GM19455 (cell line): ENCODE results near the gene OR6B1.

Experiments used
- ATAC-seq: cut with Tn5 transposase; IDR thresholded peaks from one replicate; pipeline ENCODE4 v1.9.1; 2021; ENCODE audit not compliant: unreplicated experiment

The OR6B1 gene

DNA sequence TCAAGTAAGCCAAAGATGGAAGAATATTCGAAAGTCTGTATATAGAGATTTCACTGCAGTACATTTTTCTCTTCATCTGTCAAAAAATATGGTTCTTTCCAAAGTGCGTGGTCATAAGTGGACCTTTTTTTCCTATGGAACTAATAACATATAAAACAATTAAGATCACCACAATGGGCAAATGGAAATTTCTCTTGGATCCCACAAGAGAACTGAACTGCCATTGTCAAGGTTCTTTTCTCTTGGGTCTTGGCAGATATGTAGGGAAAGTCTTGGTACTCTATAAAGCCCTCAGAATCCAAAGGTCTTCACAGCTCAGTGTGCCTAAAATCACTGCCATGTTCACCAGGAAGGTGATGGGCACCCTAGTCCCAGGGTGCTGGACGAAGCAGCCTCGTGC lies at the start of gene OR6B1:
TSS of gene OR6B1 (plus strand) at position 301 of the 400 bp plus-strand sequence. CDS start 3,677 bp downstream, outside the sequence.
- no peak for ATAC-seq

- ATAC-seq, result no peak
These were observed 46.7 kb upstream of the OR6B1 start for GRCh38 chr7:143953421-143953820.

- no peak for ATAC-seq
These were observed 46.0 kb upstream of the OR6B1 start for GRCh38 chr7:143954135-143954534.

- ATAC-seq, result no peak
These were observed 45.6 kb upstream of the OR6B1 start, which contains the start of gene OR2F1 for GRCh38 chr7:143954544-143954943. OR2F1 (plus strand) TSS chr7:143954844; CDS start chr7:143959971, 5,127 bp downstream.

GRCh38 chr7:143958781-143959180 lies 41.3 kb upstream of the OR6B1 start:
- no peak for ATAC-seq

GRCh38 chr7:143960813-143961610 lies 39.1 kb upstream of the OR6B1 start:
- no peak for ATAC-seq

DNA sequence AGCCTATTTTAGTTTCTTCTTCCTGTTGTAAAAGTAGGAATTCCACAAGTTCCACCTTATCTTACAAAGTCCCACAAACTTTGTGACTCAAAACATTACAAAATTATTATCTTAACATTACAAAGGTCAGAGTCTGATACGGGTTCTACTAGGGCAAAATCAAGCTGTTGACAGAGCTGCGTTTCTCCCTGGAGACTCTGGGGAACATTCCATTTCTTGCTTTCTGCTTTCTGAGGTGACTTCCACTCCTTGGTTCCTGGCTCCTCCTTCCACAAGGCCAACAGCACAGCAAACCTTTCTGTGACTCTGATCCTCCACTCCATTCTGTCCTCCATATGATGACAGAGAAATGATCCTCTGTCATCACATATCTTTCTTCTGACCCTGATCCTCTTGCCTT lies 34.8 kb upstream of the OR6B1 start:
- no peak for ATAC-seq

- no peak for ATAC-seq
These were observed 32.7 kb upstream of the OR6B1 start for GRCh38 chr7:143967398-143967797.

DNA sequence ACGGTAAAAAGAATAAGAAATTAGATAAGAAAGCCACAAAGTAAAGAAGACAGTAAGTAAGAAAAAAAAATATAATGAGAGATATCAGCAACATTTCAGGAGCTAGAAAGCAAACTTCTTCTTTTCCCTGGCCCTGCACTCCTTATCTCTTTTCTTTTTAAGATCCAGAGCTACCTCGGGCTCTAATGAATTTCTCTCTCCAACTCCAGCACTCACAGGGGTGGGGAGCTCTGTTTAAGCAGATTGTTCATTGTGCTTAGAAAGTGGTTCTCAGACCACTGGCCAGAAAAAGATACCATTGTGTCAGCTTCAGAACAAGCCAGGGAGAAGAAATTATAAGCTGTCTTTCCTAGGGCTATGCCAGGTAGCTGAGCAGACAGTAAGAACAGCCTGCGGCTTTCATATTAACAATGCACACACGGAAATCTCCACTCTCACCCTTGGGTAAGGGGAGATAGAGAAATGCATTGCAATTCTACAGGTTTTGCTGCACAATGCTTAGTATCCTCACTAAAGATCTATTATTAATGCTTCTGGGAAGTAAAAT lies 26.2 kb upstream of the OR6B1 start:
- ATAC-seq, result no peak

DNA sequence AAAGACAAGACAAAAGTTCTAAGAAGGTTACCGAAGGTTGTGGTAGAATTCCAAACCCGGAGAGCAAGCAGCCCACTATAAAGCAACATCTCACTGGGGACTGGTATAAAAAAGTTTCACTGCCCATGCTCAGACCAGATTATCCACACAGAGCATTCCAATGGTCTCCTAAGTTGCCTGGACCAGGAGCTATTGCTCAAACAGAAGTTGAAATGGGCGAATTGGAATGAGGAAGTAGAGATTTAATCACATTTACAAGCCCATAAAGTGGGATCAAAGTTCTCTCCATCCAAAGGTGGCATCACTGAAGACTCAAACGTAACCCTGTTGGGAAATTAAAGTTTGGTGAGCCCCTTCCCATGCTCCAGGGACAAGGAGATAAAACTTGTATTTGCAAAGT lies 25.7 kb upstream of the OR6B1 start:
- no peak for ATAC-seq

DNA sequence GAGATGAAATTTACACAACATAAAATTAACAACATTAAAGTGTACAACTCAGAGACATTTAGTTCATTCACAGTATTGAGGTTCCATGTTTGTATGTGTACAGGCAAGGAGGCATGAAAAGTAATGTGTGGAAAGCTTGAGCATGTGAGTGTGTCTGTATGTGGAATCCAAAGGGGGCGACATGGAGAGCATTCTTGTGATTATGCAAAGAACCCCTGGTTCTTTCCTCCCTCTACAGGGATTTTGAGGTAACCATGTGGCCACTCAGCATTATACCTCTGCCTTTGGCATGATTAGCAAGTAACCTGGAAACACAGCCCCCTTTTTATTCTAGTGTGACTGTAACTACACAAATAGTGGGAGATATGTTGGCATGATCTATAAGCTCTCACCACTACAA lies 24.5 kb upstream of the OR6B1 start:
- no peak for ATAC-seq

GRCh38 chr7:143978585-143978984 lies 21.5 kb upstream of the OR6B1 start:
- no peak for ATAC-seq

DNA sequence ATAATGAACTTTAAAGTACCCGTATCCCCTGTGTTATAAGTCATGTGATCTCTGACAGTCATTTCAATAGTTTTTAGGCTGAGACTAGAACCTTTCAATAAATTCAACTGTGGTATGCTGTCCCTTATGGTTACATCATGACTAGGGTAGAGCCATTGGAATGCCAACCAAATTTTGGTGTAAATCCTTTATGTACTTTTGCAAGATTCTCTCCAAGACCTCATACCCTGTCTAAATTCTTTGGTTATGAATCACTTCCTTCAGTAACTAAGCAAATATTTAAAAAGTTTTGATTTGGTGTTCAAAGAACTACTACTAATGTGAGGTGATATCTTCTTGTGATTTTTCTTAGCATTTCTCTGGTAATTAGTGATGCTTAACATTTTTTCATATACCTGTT lies 20.8 kb upstream of the OR6B1 start:
- ATAC-seq, result no peak

GRCh38 chr7:143979998-143980397 lies 20.1 kb upstream of the OR6B1 start:
- no peak for ATAC-seq

GRCh38 chr7:143980746-143981510 lies 19.2 kb upstream of the OR6B1 start:
- no peak for ATAC-seq

- no peak for ATAC-seq
These were observed 16.2 kb upstream of the OR6B1 start for GRCh38 chr7:143983960-143984359.

DNA sequence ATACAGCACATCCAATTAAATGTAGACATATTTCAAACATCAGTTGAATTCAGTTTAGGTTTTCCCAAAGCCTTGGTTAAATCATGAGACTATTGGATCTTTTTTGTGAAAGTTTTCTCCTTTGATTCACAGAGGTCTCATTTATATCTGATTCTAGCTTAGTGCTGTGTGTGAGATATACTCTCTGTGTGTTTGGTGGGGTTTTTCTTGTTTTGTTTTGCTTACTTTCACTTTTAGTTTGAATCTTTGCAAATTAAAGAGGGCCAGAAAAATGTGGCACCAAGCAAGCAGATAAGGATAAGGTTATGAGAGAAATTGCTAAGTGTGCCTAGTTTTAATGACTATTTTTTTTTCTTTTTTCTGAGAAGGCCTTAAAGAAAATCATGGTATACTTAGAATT lies 12.6 kb upstream of the OR6B1 start:
- no peak for ATAC-seq

DNA sequence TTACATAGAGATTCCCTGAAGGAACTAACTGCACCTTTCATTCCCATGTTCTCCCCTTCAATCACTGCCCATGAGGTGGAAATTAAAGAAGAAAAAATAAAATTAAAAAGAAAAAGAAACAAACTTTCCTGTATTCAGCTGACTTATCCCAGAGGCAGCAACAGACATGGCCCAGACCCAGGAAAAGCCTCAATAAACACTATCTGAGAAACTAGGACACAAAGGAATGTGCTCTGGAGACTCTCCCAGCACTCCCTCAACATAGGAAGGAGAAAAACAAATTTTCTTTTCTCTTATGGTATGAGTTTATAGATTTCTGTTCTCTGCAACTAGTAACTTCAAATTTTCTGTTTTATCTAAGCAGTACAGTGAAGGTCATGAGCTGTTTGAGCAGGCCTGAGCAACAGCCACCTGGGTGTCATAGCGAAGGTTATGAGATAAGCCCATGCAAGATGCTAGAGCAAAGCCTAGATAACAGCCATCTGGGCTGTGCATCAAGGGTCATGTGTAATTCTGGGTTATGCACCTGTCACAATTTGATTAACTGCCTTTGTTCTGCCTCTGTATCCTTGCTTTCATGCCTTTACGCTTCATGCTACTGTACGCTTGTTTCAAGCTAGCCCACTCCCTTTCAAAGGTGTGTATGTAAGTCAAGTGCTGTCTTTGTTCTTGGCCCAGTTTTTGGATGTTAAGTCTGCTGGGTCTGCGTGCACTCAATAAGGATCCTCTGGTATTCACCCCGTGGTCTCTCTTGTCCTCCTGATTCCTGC lies 11.0 kb upstream of the OR6B1 start:
- no peak for ATAC-seq

DNA sequence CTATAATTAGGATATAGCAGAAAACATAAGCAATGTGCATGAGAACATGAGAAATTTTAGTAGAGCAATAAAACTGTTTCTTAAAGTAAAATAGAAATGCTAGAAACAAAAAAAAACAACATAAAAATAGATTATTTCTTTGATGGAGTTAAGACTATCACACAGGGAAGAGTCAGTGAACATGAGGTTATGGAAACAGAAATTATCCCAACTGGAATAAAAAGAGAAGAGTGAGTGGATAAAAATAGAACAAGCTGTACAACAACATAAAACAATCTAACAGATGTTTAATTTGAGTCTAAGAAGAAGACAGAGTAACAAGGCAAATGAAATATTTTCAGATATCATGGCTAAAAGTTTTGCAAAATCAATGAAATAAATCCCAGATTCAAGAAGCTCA lies 7.5 kb upstream of the OR6B1 start:
- ATAC-seq, result no peak

- ATAC-seq, result no peak
These were observed 6.2 kb upstream of the OR6B1 start for GRCh38 chr7:143993924-143994323.

DNA sequence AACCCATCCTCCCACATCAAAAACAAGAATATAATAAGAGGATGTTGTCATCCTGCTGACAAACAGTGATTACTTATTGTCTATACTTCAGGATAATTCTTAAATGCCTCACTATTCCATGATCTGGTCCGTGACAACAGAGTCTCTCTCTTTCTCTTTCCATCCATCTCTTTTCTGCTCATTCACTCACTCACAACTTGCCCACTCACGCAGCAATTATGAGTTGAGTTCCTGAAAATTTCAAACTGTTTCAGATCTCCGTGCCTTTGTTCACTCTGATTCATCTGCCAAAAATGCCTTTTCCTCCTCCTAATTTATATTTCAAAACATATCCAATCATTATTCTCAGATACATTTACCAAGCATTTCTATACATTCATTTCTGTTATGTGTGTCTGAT lies 1.4 kb downstream of the OR6B1 start:
- no peak for ATAC-seq
